NCI-H146 (cell line): Measurements from ENCODE around the gene MRPS9.

Experiments used
- DNase-seq: peaks from one replicate; lab custom pipeline; 2025; lab: John Stamatoyannopoulos, UW

The MRPS9 gene

DNA sequence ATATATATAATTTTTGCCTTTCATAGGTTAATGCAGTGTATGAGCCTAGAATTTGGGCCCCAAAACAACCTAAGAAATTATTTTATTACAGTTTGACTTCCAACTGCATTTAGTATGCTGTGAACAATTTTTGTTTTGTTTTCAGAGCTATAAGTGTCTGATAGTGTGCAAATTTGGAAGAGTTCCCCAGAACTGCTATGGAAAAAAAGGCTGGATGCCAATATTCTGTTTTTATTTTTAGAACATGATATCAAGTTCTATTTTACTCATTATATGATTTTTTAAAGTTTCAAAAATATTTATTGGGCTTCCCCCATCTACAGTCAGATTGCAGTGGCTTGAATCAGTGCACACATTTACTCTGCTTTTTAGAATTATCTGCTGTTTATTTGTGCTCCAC lies 42.6 kb downstream of the MRPS9 start:
- no peak for DNase-seq

GRCh38 chr2:105081006-105081601 lies 43.2 kb downstream of the MRPS9 start:
- peak; percentile 40 for DNase-seq

GRCh38 chr2:105082107-105082506 lies 44.2 kb downstream of the MRPS9 start:
- no peak for DNase-seq

DNA sequence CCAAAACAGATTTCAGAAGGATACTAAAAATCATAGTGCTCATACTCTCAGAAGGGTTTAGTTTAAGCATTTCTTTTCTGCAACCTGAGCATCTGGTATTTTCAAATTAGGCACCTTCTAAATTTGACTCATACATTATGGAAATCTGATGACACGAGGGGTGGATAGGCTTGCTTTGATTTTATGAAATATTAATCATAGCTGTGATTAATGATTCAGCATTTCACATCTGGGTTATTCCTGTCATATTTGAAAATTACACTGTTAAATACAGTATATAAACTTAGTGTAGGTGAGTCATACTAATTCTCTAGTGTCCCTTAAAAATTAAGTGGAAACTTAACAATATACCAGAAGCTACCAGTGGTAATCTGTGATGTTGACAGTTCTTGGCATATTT lies 47.7 kb downstream of the MRPS9 start:
- DNase-seq = no peak

GRCh38 chr2:105087273-105087672 lies 49.4 kb downstream of the MRPS9 start:
- DNase-seq = no peak

DNA sequence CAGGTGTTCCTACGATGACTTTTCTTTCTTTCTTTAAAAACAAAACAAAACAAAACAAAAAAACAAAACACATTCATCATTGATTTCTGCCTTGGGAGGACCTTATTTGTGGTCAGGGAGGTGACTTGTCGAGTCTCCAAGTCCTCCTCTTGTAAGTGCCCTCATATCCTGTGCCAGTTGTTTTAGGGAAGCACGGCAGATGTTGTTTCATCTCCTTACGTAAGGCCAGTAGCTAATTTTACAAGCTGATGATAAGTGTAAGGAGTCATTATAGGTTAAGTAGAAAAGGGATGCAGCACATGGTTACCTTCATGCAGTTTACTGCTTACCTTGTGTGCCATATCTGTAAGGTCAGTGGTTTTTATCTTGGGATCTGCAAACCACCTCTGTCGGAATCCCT lies 52.2 kb downstream of the MRPS9 start:
- DNase-seq = no peak

DNA sequence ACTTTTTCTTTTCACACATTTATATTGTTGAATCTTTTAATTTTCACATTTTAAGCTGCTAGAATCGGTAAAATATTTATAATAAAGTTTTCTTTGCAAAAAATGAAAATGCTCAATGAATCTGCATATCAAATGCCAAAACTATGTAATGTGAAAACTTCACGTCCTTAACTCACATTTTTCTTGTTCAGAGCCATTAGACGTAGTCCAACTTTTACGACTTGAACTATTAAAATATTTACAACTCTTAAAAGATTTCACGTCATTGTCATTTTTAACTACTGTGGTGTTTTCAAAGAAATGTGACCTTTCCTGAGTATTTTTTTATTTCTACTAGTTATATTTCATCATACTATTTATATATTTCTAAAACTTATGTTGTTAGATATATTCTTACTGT lies 54.9 kb downstream of the MRPS9 start:
- DNase-seq = no peak

DNA sequence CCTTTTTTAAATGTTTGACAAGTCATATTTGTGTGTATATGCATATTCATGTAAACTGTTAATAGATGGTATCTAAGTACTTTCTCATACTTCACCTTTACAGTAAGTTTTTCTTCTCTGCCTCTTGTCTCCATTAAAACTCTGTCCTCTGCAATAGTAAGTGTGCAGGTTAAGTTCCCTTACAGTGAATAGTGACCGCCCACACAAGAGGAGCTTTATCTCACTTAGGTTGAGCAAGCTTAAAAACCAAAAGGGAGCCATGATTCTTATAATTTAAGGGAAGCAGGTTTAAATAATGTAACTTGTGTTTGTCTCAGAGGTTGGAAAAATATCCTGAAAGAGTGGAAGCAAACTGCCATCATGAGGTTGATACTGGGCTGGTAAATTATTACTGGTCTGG lies 61.3 kb downstream of the MRPS9 start:
- no peak for DNase-seq

GRCh38 chr2:105100046-105100840 lies 62.4 kb downstream of the MRPS9 start:
- no peak for DNase-seq

DNA sequence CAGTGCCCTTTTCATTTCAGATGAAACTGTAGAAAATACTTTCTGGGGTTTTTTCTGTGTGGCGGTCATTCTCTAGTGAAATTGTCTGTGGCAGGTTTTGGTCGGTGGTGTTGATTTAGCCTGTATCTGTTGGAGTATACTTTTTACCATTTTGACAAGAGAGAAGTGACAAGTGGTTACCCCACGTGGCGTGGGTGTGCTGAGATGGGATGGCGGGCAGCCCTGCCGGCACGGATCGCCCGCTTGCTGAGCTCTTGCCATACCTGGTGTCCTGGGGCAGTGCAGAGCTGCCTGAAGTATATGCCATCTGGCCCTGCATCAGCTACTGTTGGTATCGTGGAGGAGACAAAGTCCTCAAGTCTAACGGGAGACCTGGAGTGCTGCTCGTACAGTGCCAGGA lies 64.1 kb downstream of the MRPS9 start:
- no peak for DNase-seq

DNA sequence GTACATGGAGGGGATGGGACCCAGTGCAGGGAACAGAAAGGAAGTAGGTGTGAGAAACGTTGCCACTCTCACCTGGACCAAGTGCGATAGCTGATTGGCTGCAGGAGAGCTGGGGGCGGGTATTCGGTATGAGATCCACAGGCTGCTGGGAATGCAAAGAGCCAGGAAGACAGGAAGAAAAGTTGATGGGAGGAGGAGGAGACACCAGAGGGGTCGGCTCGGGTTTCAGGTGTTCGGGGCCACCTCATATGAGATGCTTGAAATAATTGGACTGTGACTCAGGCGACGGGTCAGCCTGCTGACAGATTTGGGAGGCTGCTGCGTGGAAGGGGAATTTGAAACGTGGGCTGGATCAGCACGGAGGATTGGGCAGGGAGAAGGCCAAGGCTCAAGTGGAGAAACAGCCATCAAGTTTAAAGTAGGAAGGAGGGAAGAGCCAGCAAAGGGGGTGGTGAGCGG lies 65.1 kb downstream of the MRPS9 start:
- no peak for DNase-seq

DNA sequence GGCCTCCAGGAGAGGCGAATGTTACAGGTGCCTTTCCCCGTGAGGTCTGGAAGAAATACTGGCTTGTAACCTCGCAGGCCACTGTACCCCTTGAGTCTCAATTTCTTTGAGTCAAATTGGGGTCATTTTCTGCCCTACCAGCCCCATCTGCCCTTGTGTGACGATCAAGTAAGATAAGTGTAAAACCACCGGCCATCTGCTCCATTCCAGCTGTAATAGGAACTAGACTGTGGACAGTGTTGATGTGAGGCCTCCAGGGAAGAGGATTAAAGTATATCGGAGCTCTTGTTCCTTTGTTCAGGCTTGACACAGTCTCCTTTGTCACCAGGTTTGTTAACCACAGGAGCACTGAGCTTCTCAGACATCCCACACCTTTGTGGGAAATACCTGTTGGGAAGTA lies 65.6 kb downstream of the MRPS9 start:
- DNase-seq = no peak

DNA sequence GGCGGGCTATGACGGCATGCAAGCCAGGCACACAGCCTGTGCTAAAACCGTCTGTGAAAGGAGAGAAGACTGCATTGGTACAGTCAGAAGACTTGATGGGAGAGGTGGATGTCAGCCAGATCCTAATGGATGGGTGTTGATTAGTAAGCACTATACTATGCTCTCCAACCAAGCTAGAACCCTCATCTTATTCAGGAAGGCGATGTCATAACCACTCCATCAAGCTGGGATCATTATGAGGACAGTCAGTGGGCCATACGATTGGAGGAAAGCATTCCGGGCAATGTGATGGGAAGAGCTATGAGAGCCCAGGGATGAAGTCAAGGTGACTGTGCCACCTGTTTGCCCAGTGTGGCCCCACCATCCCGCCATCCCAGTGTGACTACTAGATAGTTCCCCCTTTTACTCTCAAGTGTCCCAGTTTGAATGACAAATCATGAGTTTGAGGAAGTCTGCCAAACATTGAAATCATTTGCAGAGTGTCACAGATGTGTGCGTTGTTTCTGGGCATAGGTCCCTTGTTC lies 66.4 kb downstream of the MRPS9 start:
- no peak for DNase-seq

DNA sequence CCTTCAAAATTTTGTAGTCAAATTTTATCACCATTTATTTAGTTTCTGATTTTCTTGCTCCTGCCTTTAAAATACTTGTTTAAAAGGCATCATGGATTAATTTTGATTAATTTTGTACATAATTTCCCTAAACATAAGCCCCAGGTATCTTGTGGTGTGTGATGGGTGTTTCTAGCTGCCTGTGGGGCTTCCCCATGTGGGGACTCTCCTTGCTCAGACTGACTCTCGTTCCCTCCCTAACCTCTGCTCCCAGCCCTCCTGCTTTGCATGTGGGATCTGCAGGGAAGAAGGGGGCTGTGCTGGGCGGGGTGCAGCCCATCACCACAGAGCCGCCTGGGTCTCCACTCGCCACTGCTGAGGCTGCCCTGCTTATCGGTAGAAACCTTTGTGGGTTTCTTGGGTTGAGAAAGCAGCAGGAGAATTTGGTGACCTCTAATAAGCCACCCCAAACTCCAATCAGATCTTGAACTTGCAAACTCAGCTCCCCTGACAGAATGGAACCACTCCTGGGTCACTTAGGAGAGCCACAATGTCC lies 72.5 kb downstream of the MRPS9 start:
- no peak for DNase-seq

- DNase-seq = no peak
Measured at GRCh38 chr2:105111365-105112150, 73.7 kb downstream of the MRPS9 start.

GRCh38 chr2:105112345-105112744 lies 74.5 kb downstream of the MRPS9 start:
- no peak for DNase-seq

DNA sequence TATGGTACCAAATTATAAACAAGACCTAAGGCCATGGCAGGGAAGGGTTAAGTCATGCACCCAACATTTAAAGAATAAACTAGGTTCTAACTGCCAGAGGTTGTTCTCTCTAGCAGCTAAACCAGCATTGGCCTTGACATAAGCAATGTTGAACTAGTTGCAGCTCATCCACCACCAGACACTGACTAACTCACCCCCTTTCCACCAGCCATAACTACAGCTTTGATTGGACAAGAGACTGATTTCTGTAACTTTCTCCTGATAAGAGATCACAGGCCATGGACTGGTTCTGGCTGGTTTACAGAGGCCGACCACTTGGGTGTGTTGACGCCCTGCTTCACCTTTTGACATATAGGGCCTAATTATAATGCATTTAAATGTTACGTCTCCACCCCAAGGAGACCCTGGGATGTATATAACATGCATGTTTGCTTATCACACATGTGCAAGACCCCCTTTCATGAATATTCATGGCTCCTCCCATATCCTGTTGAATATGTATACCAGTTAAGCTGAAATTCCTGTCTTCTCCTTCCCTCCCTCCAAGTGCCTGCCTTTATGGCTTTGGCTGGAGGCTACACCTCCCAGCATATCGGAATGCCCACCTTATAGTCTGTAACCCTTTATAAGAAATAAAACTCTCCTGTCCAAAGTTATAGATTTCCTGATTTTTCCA lies 75.9 kb downstream of the MRPS9 start:
- DNase-seq = no peak

DNA sequence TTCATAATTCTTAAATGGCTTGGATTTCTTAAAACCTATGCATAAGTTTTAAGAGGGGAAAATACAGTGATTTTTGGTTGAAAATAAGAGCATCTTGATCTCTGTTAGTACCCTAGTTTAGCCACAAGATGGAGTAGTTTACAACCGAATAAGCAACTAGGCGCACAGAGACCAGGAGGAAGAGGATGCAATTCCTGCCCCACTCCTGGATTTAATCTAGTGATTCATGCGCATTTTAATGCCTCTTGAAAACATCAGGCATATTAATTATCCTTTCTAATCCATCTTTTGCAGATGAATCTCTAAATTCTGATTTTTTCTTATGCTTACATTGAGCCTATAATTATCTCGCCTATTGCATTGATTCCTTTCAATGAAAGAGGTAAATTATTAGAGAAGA lies 76.7 kb downstream of the MRPS9 start:
- peak; percentile 68 for DNase-seq

DNA sequence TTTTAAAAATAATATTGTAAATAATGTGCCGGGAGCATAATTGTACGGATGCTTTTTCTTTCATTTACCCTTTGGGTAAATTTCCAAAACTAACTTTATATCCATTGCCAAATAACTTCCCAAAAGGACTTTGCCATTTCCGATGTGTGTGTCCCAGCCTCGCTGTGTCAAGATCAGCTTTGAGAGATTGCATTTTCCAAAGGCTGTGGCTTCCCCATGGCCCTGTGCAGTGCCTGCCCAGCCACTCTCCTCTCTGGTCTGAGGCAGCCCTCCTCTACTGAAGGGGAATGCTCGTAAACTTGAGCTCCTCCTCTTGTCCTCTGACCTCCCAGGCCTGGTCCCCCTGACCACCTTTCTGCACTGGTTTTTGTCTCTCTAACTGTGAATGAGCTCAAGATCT lies 78.5 kb downstream of the MRPS9 start:
- DNase-seq = no peak

- no peak for DNase-seq
Measured at GRCh38 chr2:105117565-105117964, 79.7 kb downstream of the MRPS9 start.

- DNase-seq = no peak
Measured at GRCh38 chr2:105118960-105119359, 81.1 kb downstream of the MRPS9 start.

GRCh38 chr2:105121434-105121833 lies 83.6 kb downstream of the MRPS9 start:
- no peak for DNase-seq
